Tibial nerve (tissue), 4 donors: ENCODE data around the gene MOB1A. TPM values are rescaled to one million over a fixed set of nuclear protein-coding genes. Genes with fewer than 3 reads are reported as not detected.

ENCODE experiments used
- DNase-seq, 2 donors: peaks; one replicate each; pipeline ENCODE4 v3.0.0-alpha.2; 2019; ENCODE audit warnings: low spot score in 2 of 2
- H3K27ac ChIP-seq, 4 donors: fragments of 200-600 bp; sonication (generic) in 3 of 4; one replicate each; pipeline ENCODE4 v1.5.1; 2017 to 2019; ENCODE audit warnings: mild to moderate bottlenecking in 1 of 4
- H3K27me3 ChIP-seq, 2 donors: fragments of 200-600 bp; sonication (generic) in 1 of 2; one replicate each; pipeline versions ENCODE4 v1.5.1 to v1.6.0; 2017 to 2019
- H3K36me3 ChIP-seq, 3 donors: fragments of 200-600 bp; sonication (generic); one replicate each; pipeline ENCODE4 v1.5.1; 2018 to 2019
- H3K4me1 ChIP-seq, 4 donors: fragments of 200-600 bp; sonication (generic) in 3 of 4; one replicate each; pipeline ENCODE4 v1.5.1; 2017 to 2019
- H3K4me3 ChIP-seq, 4 donors: fragments of 200-600 bp; sonication (generic) in 3 of 4; one replicate each; pipeline ENCODE4 v1.5.1; 2017 to 2019; ENCODE audit warnings: mild to moderate bottlenecking in 1 of 4, moderate library complexity in 1 of 4
- H3K9me3 ChIP-seq, 4 donors: fragments of 200-600 bp; sonication (generic) in 3 of 4; one replicate each; pipeline ENCODE4 v1.5.1; 2017 to 2019
- CTCF ChIP-seq, 5 experiments: fragments of 200-600 bp in 3 of 5; fragments of 450-650 bp in 2 of 5; sonication (generic) in 3 of 5; IDR thresholded peaks; one replicate each; pipeline ENCODE4 v1.5.1; 2016 to 2019; ENCODE audit warnings: antibody characterized with exemption in 5 of 5, mild to moderate bottlenecking in 3 of 5, moderate library complexity in 2 of 5
- EP300 ChIP-seq, 2 donors: sonication (generic); formaldehyde crosslinking; IDR thresholded peaks; one replicate each; pipeline ENCODE4 v1.6.1; 2017; ENCODE audit warnings: antibody characterized with exemption in 2 of 2, mild to moderate bottlenecking in 1 of 2
- POLR2A ChIP-seq, 2 donors: fragments of 450-650 bp; IDR thresholded peaks; one replicate each; pipeline ENCODE4 v1.6.1; 2017; ENCODE audit warnings: antibody characterized with exemption in 2 of 2, mild to moderate bottlenecking in 2 of 2, moderate library complexity in 2 of 2
- WGBS, 2 donors: methylation state at CpG; one replicate each; pipeline ENCODE4 v1.1.5; 2018; 5-methylcytosine and 5-hydroxymethylcytosine counted together
- total RNA-seq, 4 donors: library from RNA; depleted of rRNA; stranded (reverse); fragments of >200 nt; gene quantifications; one replicate each; pipeline ENCODE4 v1.1.0, GENCODE V29; 2016

MOB1A gene
- total RNA-seq, 4 donors from 2014 or later = 55.3 to 69.9 (median 60.2) TPM

GRCh38 chr2:74205113-74205512 lies 26.4 kb upstream of the MOB1A start:
- Histone ChIP-seq H3K4me3 (no peak overlapping the region), H3K36me3 (peaks cover 0 to 29% (median 0%) of the 10 kb centered on the region in 3 donors), H3K9me3 (no peaks in the 10 kb centered on the region), H3K27me3 (no peaks in the 10 kb centered on the region), H3K4me1 (peaks cover 0 to 58% (median 13%) of the 10 kb centered on the region in 4 donors), H3K27ac (peak overlapping the region in 2 of 4 donors; percentile 17 to 40)
- no peak for DNase-seq
- TF ChIP-seq CTCF (IDR thresholded peaks at IDR 0.05) (no peak), POLR2A (IDR thresholded peaks at IDR 0.05) (no peak), EP300 (IDR thresholded peaks at IDR 0.05) (no peak)
- 84 to 89% methylated on average over 5 of the region's 5 CpGs for WGBS, 2 donors

DNA sequence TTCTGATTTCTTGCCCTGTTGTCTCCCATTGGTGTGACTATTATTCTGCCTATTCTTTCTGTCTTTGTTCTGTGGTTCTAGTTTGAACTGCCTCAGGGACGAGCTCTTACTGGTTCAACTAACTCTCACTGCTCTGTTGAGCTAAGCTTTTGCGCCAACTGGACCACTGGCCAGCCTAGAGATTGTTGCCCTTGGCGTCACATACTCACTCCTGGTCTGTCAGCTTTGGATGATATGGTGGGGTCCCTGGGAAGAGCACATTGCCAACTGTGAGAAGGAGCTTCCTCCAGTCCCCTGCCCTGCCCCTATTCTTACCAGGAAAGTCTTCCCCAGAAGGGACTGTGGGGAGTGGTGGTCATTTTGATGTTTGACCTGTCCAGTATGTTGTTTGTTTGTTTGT lies 25.8 kb upstream of the MOB1A start:
- TF ChIP-seq POLR2A (IDR thresholded peaks at IDR 0.05) (no peak), EP300 (IDR thresholded peaks at IDR 0.05) (no peak), CTCF (IDR thresholded peaks at IDR 0.05) (no peak)
- 92 to 100% methylated on average over 3 of the region's 3 CpGs for WGBS, 2 donors
- Histone ChIP-seq H3K36me3 (peaks cover 0 to 22% (median 0%) of the 10 kb centered on the region in 3 donors), H3K27ac (peak overlapping the region in 2 of 4 donors; percentile 17 to 40), H3K27me3 (no peaks in the 10 kb centered on the region), H3K4me3 (no peak overlapping the region), H3K9me3 (no peaks in the 10 kb centered on the region), H3K4me1 (peaks cover 0 to 64% (median 13%) of the 10 kb centered on the region in 4 donors)
- no peak for DNase-seq

GRCh38 chr2:74201596-74201995 lies 22.9 kb upstream of the MOB1A start:
- no peak for TF ChIP-seq CTCF (IDR thresholded peaks at IDR 0.05)
- TF ChIP-seq EP300 (IDR thresholded peaks at IDR 0.05) = peak; percentile 16 to 73
- Histone ChIP-seq H3K36me3 (peaks cover 0 to 3% (median 0%) of the 10 kb centered on the region in 3 donors), H3K27me3 (no peaks in the 10 kb centered on the region), H3K4me3 (peak overlapping the region in 1 of 4 donors; percentile 89), H3K9me3 (no peaks in the 10 kb centered on the region), H3K4me1 (peaks cover 0 to 62% (median 13%) of the 10 kb centered on the region in 4 donors), H3K27ac (peak overlapping the region in 2 of 4 donors; percentile 41 to 50)
- 33 to 36% methylated on average over 1 of the region's 1 CpG for WGBS, 2 donors
- peak in 1 of 2 donors; percentile 19 for DNase-seq

DNA sequence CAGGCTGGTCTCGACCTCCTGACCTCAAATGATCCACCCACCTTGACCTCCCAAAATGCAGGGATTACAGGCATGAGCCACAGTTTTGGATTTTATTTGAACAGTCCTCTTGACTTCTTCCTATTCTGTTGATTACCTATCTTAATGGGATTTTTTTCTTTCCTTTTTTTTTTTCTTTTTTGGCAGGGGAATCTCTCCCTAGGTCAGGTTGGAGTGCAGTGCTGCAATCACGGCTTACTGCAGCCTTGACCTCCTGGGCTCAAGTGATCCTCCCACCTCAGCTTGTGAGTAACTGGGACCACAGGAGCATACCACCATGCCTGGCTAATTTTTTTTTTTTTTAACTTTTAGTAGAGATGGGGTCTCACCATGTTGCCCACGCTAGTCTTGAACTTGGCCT lies 22.5 kb upstream of the MOB1A start:
- peaks cover 0 to 58% (median 11%) of the 10 kb centered on the region in 4 donors for H3K4me1 ChIP-seq
- DNase-seq = no peak
- peaks cover 0 to 3% (median 0%) of the 10 kb centered on the region in 3 donors for H3K36me3 ChIP-seq
- no peaks in the 10 kb centered on the region for H3K9me3 ChIP-seq
- peak overlapping the region in 2 of 4 donors; percentile 37 to 50 for H3K27ac ChIP-seq
- H3K27me3 ChIP-seq = no peaks in the 10 kb centered on the region
- WGBS, 2 donors = 77 to 86% methylated on average over 3 of the region's 3 CpGs
- TF ChIP-seq POLR2A (IDR thresholded peaks at IDR 0.05) (no peak), CTCF (IDR thresholded peaks at IDR 0.05) (no peak), EP300 (IDR thresholded peaks at IDR 0.05) (no peak)
- H3K4me3 ChIP-seq = peak overlapping the region in 1 of 4 donors; percentile 89

DNA sequence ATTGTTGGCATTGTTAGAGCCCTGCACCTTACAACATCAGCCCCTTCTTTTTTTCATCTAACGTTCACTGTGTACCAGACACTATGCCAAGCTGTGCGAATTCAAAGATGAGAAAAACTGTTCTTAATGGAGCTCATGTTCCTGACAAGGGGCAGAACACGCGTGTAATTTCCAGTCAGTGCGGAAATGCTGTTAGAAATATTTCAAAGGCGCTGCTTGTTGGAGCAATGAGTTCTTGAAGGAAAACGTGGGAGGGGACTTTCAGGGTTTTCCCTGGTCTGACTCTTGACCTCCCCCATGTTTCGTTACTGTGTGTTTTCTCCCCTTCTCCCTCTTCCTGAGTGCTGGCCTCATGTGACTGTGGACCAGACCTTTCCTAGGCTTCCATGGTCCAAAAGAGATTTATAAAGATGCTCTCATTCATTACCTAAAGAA lies 21.2 kb upstream of the MOB1A start:
- DNase-seq = no peak
- Histone ChIP-seq H3K27ac (peak overlapping the region in 2 of 4 donors; percentile 87 to 90), H3K36me3 (peaks cover 0 to 2% (median 0%) of the 10 kb centered on the region in 3 donors), H3K27me3 (no peaks in the 10 kb centered on the region), H3K4me3 (peak overlapping the region; percentile 54 to 91 (median 88)), H3K4me1 (peaks cover 0 to 45% (median 7%) of the 10 kb centered on the region in 4 donors), H3K9me3 (no peaks in the 10 kb centered on the region)
- TF ChIP-seq EP300 (IDR thresholded peaks at IDR 0.05) (peak in 1 of 2 donors; percentile 5), POLR2A (IDR thresholded peaks at IDR 0.05) (no peak)
- 10 to 18% methylated on average over 8 of the region's 8 CpGs for WGBS, 2 donors
